ENCODE measurements around the gene LHFPL4.

DNA sequence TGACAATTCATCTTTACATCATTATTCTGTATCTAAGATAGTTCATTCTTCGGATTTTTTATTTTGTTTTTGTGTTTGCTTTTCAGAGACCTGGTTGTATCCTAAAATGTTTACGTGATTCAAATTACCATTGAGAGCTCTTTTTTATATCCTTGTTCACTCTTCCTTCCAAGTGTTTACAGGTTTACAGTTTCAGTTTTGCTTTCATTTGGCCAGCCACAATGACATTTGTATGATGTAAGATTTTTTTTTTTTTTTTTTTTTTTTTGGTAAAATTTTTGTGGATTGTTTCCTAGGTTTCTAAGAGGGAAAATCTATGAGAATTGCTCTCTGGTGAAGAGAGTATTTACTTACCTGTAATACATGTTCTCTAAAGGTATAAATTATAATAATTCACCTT lies 101.2 kb downstream of the LHFPL4 start:
- TF ChIP-seq, protein P1, sequence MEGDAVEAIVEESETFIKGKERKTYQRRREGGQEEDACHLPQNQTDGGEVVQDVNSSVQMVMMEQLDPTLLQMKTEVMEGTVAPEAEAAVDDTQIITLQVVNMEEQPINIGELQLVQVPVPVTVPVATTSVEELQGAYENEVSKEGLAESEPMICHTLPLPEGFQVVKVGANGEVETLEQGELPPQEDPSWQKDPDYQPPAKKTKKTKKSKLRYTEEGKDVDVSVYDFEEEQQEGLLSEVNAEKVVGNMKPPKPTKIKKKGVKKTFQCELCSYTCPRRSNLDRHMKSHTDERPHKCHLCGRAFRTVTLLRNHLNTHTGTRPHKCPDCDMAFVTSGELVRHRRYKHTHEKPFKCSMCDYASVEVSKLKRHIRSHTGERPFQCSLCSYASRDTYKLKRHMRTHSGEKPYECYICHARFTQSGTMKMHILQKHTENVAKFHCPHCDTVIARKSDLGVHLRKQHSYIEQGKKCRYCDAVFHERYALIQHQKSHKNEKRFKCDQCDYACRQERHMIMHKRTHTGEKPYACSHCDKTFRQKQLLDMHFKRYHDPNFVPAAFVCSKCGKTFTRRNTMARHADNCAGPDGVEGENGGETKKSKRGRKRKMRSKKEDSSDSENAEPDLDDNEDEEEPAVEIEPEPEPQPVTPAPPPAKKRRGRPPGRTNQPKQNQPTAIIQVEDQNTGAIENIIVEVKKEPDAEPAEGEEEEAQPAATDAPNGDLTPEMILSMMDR (conservative IDR thresholded peaks at IDR 0.05; ENCODE audit: low read depth, low read length) = no peak
- TF ChIP-seq POLR2A (IDR thresholded peaks at IDR 0.05; ENCODE audit: low read depth, low read length) = no peak
